OCI-LY1 (cell line): ENCODE data around the gene SRGAP2C.
"Not testable (repeated sequence)": the region's sequence is repeated elsewhere in the genome, so short reads cannot be mapped to it uniquely, and the experiment has no call there.

Source experiments
- H2AFZ ChIP-seq: fragments of 200-600 bp; sonication (generic), shearing (Covaris generic); 2 replicates; pipeline ENCODE4 v1.6.0; 2014; ENCODE audit warnings: antibody characterized with exemption, mild to moderate bottlenecking, low read length
- H3F3A ChIP-seq: fragments of 200-600 bp; sonication (generic), shearing (Covaris generic); 2 replicates; pipeline ENCODE4 v1.6.0; 2014; ENCODE audit warnings: mild to moderate bottlenecking, antibody characterized with exemption, low read length, moderate library complexity; ENCODE audit not compliant: insufficient read depth
- H3K27ac ChIP-seq: fragments of 200-600 bp; sonication (generic); 2 replicates; pipeline ENCODE4 v1.5.1; 2014; ENCODE audit warnings: low read length, mixed run types, mild to moderate bottlenecking, low read depth; ENCODE audit not compliant: poor library complexity, severe bottlenecking
- H3K27me3 ChIP-seq: fragments of 200-600 bp; sonication (generic); 2 replicates; pipeline ENCODE4 v1.6.0; 2014; ENCODE audit warnings: antibody characterized with exemption, mild to moderate bottlenecking, low read length, moderate library complexity; ENCODE audit not compliant: insufficient read depth
- H3K36me3 ChIP-seq: fragments of 200-600 bp; sonication (generic); 2 replicates; pipeline ENCODE4 v1.6.1; 2014; ENCODE audit warnings: mild to moderate bottlenecking, antibody characterized with exemption, low read length, moderate library complexity, mixed read lengths; ENCODE audit not compliant: insufficient read depth
- H3K4me1 ChIP-seq: fragments of 200-600 bp; sonication (generic); 2 replicates; pipeline ENCODE4 v1.5.1; 2014; ENCODE audit warnings: mild to moderate bottlenecking, low read length, moderate library complexity; ENCODE audit not compliant: insufficient read depth, severe bottlenecking
- H3K4me2 ChIP-seq: fragments of 200-600 bp; sonication (generic), shearing (Covaris generic); 2 replicates; pipeline ENCODE4 v1.6.1; 2014; ENCODE audit warnings: low read length
- H3K4me3 ChIP-seq: fragments of 200-600 bp; sonication (generic); 2 replicates; pipeline ENCODE4 v1.5.1; 2014; ENCODE audit warnings: low read length, low read depth, mild to moderate bottlenecking, mixed read lengths; ENCODE audit not compliant: poor library complexity, severe bottlenecking
- H3K79me2 ChIP-seq: fragments of 200-600 bp; shearing (Covaris generic); 2 replicates; pipeline ENCODE4 v1.6.1; 2016; ENCODE audit warnings: mixed run types, low read length, mixed read lengths; ENCODE audit not compliant: insufficient read depth
- H3K9ac ChIP-seq: fragments of 200-600 bp; sonication (generic), shearing (Covaris generic); 2 replicates; pipeline ENCODE4 v1.6.1; 2014; ENCODE audit warnings: mild to moderate bottlenecking, low read length, mixed read lengths
- H3K9me2 ChIP-seq: fragments of 200-600 bp; sonication (generic), shearing (Covaris generic); 2 replicates; pipeline ENCODE4 v1.6.1; 2014; ENCODE audit warnings: low read depth, mild to moderate bottlenecking, low read length, mixed read lengths
- H3K9me3 ChIP-seq: fragments of 200-600 bp; shearing (Covaris generic); 2 replicates; pipeline ENCODE4 v1.6.1; 2014; ENCODE audit warnings: low read length, mixed read lengths
- H4K20me1 ChIP-seq: fragments of 200-600 bp; sonication (generic), shearing (Covaris generic); 2 replicates; pipeline ENCODE4 v1.6.0; 2016; ENCODE audit warnings: mild to moderate bottlenecking, low read length; ENCODE audit not compliant: insufficient read depth
- CTCF ChIP-seq: fragments of 200-600 bp; sonication (generic), shearing (Covaris generic); IDR thresholded peaks from 2 replicates; pipeline ENCODE4 v1.5.1; 2017; ENCODE audit warnings: mild to moderate bottlenecking, antibody characterized with exemption, low read length, moderate library complexity, mixed read lengths
- EZH2 ChIP-seq: fragments of 200-600 bp; sonication (generic), shearing (Covaris generic); IDR thresholded peaks from 2 replicates; pipeline ENCODE4 v1.8.0; 2017; ENCODE audit warnings: borderline replicate concordance, mixed run types, mild to moderate bottlenecking, antibody characterized with exemption, low read length, moderate library complexity, mixed read lengths

SRGAP2C gene

GRCh38 chr1:121417325-121417923 lies 232.6 kb downstream of the SRGAP2C start:
- Histone ChIP-seq H3K79me2 (no peaks in the 10 kb centered on the region), H3K4me2 (no peak overlapping the region), H3K36me3 (no peaks in the 10 kb centered on the region), H3K27ac (no peak overlapping the region), H4K20me1 (no peaks in the 10 kb centered on the region), H3K4me1 (peaks cover 16% of the 10 kb centered on the region), H3K9me3 (no peaks in the 10 kb centered on the region), H3K4me3 (no peak overlapping the region), H3K9me2 (no peaks in the 10 kb centered on the region), H3K9ac (no peak overlapping the region), H3F3A (no peaks in the 10 kb centered on the region), H3K27me3 (no peaks in the 10 kb centered on the region), H2AFZ (no peak overlapping the region)
- TF ChIP-seq EZH2 (no peak), CTCF (no peak)

GRCh38 chr1:121418369-121419049 lies 233.7 kb downstream of the SRGAP2C start:
- no peaks in the 10 kb centered on the region for H3K9me2 ChIP-seq
- no peak overlapping the region for H3K4me2 ChIP-seq
- no peaks in the 10 kb centered on the region for H3K9me3 ChIP-seq
- H3K9ac ChIP-seq = no peak overlapping the region
- H3K27ac ChIP-seq = no peak overlapping the region
- no peaks in the 10 kb centered on the region for H4K20me1 ChIP-seq
- no peaks in the 10 kb centered on the region for H3F3A ChIP-seq
- H3K4me1 ChIP-seq = peaks cover 16% of the 10 kb centered on the region
- no peaks in the 10 kb centered on the region for H3K36me3 ChIP-seq
- H3K79me2 ChIP-seq = no peaks in the 10 kb centered on the region
- H2AFZ ChIP-seq = no peak overlapping the region
- H3K27me3 ChIP-seq = no peaks in the 10 kb centered on the region
- no peak overlapping the region for H3K4me3 ChIP-seq
- TF ChIP-seq EZH2 (no peak), CTCF (no peak)

- H3K9me2 ChIP-seq, H3K4me3 ChIP-seq, H3K27ac ChIP-seq, H2AFZ ChIP-seq, H3K4me2 ChIP-seq, H3K27me3 ChIP-seq, H3K36me3 ChIP-seq, H4K20me1 ChIP-seq, H3F3A ChIP-seq, H3K9ac ChIP-seq, H3K9me3 ChIP-seq, H3K79me2 ChIP-seq: not testable (repeated sequence)
- peaks cover 16% of the 10 kb centered on the region for H3K4me1 ChIP-seq
Measured at GRCh38 chr1:121419050-121419615, 234.4 kb downstream of the SRGAP2C start.

GRCh38 chr1:121421490-121421889 lies 236.7 kb downstream of the SRGAP2C start:
- H2AFZ ChIP-seq, H3F3A ChIP-seq, H3K4me3 ChIP-seq, H3K9ac ChIP-seq, H3K9me3 ChIP-seq, H3K4me2 ChIP-seq, H3K27ac ChIP-seq, H4K20me1 ChIP-seq, H3K27me3 ChIP-seq, H3K36me3 ChIP-seq, H3K9me2 ChIP-seq, H3K4me1 ChIP-seq, H3K79me2 ChIP-seq: not testable (repeated sequence)

GRCh38 chr1:121423956-121424355 lies 239.2 kb downstream of the SRGAP2C start:
- not testable (repeated sequence) for H3K36me3 ChIP-seq, H3K27me3 ChIP-seq, H3K4me2 ChIP-seq, H3K9me2 ChIP-seq, H3K4me1 ChIP-seq, H3K9ac ChIP-seq, H3K27ac ChIP-seq, H4K20me1 ChIP-seq, H2AFZ ChIP-seq, H3K9me3 ChIP-seq, H3F3A ChIP-seq, H3K4me3 ChIP-seq, H3K79me2 ChIP-seq

GRCh38 chr1:121433517-121433916 lies 248.7 kb downstream of the SRGAP2C start:
- H3K4me3 ChIP-seq, H3K4me2 ChIP-seq: not testable (repeated sequence)

More at GRCh38 chr1:121433517-121433916, 248.7 kb downstream of the SRGAP2C start:
- H3K36me3 ChIP-seq, H3F3A ChIP-seq, H3K9me2 ChIP-seq, H3K27me3 ChIP-seq, H2AFZ ChIP-seq, H3K9ac ChIP-seq, H3K27ac ChIP-seq, H3K79me2 ChIP-seq, H3K9me3 ChIP-seq, H4K20me1 ChIP-seq: not testable (repeated sequence)
- H3K4me1 ChIP-seq = peaks cover 13% of the 10 kb centered on the region
